Liver (tissue), 3 donors: ENCODE data around the gene UBE2U.

Experiments
- CTCF ChIP-seq: fragments of 150-350 bp; IDR thresholded peaks from 2 replicates; pipeline ENCODE4 v1.5.1; 2017; ENCODE audit warnings: improper control_type of control experiment, low read depth, low read length; ENCODE audit not compliant: missing input control
- FOXA2 ChIP-seq: IDR thresholded peaks from 2 replicates; pipeline ENCODE4 v1.6.1; 2016; ENCODE audit warnings: antibody characterized with exemption
- JUND ChIP-seq, 2 donors: IDR thresholded peaks; 2 replicates each; pipeline ENCODE4 v1.6.1; 2016; ENCODE audit warnings: antibody characterized with exemption in 2 of 2
- RAD21 ChIP-seq, 2 donors: IDR thresholded peaks; 2 replicates each; pipeline ENCODE4 v1.6.1; 2016; ENCODE audit warnings: antibody characterized with exemption in 2 of 2, mild to moderate bottlenecking in 2 of 2
- RXRA ChIP-seq, 2 donors: IDR thresholded peaks; 2 replicates each; pipeline ENCODE4 v1.6.1; 2017 to 2018; ENCODE audit warnings: antibody characterized with exemption in 2 of 2, mild to moderate bottlenecking in 1 of 2
- SP1 ChIP-seq: IDR thresholded peaks from 2 replicates; pipeline ENCODE4 v1.6.1; 2018; ENCODE audit warnings: antibody characterized with exemption, mild to moderate bottlenecking
- YY1 ChIP-seq: IDR thresholded peaks from 2 replicates; pipeline ENCODE4 v1.6.1; 2016; ENCODE audit warnings: antibody characterized with exemption, mild to moderate bottlenecking
- ZBTB33 ChIP-seq: IDR thresholded peaks from 2 replicates; pipeline ENCODE4 v1.6.1; 2016; ENCODE audit warnings: antibody characterized with exemption
- TF ChIP-seq, protein P1 (sequence below): IDR thresholded peaks from 2 replicates; pipeline ENCODE4 v1.6.1; 2016; ENCODE audit warnings: antibody characterized with exemption
- donor health status: healthy.
- donor health status: healthy.

DNA sequence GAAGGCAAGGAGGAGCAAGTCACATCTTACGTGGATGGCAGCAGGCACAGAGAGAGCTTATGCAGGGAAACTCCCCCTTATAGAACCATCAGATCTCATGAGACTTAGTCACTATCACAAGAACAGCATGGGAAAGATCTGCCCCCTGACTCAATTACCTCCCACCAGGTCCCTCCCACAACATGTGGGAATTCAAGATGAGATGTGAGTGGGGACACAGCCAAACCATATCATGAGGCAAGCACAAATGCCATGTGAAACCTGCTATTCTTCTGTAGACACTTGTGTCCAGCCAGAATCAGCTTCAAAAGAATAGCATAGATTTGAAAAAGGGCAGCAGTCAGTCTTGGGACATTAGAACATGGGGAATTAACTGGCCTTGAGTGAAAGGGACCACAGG lies 32.2 kb upstream of the UBE2U start:
- no peak for TF ChIP-seq SP1
- TF ChIP-seq, protein P1, sequence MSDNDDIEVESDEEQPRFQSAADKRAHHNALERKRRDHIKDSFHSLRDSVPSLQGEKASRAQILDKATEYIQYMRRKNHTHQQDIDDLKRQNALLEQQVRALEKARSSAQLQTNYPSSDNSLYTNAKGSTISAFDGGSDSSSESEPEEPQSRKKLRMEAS = no peak
- no peak for TF ChIP-seq ZBTB33
- TF ChIP-seq CTCF = no peak
- no peak for TF ChIP-seq RAD21 (IDR thresholded peaks at IDR 0.05)
- TF ChIP-seq JUND (IDR thresholded peaks at IDR 0.05) = no peak
- no peak for TF ChIP-seq FOXA2
- TF ChIP-seq RXRA (IDR thresholded peaks at IDR 0.05) = no peak
- TF ChIP-seq YY1 = no peak
